Neural cell (in vitro differentiated cells): Measurements from ENCODE around the gene CAMK1D. TPM values are rescaled to one million over a fixed set of nuclear protein-coding genes. Genes with fewer than 3 reads are reported as not detected.
"Not testable (repeated sequence)": the region's sequence is repeated elsewhere in the genome, so short reads cannot be mapped to it uniquely, and the experiment has no call there.

Source experiments
- H2AFZ ChIP-seq: fragments of 200-600, 300-800 bp; sonication (generic), shearing (Covaris generic); 2 replicates; pipeline ENCODE4 v1.6.0; 2014; ENCODE audit warnings: low read depth, mild to moderate bottlenecking, antibody characterized with exemption, low read length, moderate library complexity
- H3F3A ChIP-seq: fragments of 200-600 bp; shearing (Covaris generic); 2 replicates; pipeline ENCODE4 v1.6.1; 2016; ENCODE audit warnings: mild to moderate bottlenecking, moderate library complexity, mixed read lengths, antibody characterized with exemption, low read length; ENCODE audit not compliant: insufficient read depth, poor library complexity, severe bottlenecking
- H3K27ac ChIP-seq: fragments of 200-600, 300-800 bp; sonication (generic), shearing (Covaris generic); 2 replicates; pipeline ENCODE4 v1.5.1; 2014; ENCODE audit warnings: mild to moderate bottlenecking, low read length, moderate library complexity
- H3K27me3 ChIP-seq: fragments of 300-800, 200-600 bp; sonication (generic), shearing (Covaris generic); 2 replicates; pipeline ENCODE4 v1.6.0; 2014; ENCODE audit warnings: mild to moderate bottlenecking, low read depth, low read length, moderate library complexity; ENCODE audit not compliant: insufficient read depth
- H3K36me3 ChIP-seq: fragments of 300-800, 200-600 bp; sonication (generic), shearing (Covaris generic); 2 replicates; pipeline ENCODE4 v1.5.1; 2014; ENCODE audit warnings: mild to moderate bottlenecking, antibody characterized with exemption, low read length, moderate library complexity; ENCODE audit not compliant: insufficient read depth
- H3K4me2 ChIP-seq: fragments of 300-800, 200-600 bp; sonication (generic), shearing (Covaris generic); 2 replicates; pipeline ENCODE4 v1.6.0; 2014; ENCODE audit warnings: mild to moderate bottlenecking, low read length
- H3K4me3 ChIP-seq: fragments of 300-800, 200-600 bp; sonication (generic), shearing (Covaris generic); 2 replicates; pipeline ENCODE4 v1.5.1; 2014; ENCODE audit warnings: mild to moderate bottlenecking, low read length, moderate library complexity
- H3K79me2 ChIP-seq: fragments of 200-600 bp; shearing (Covaris generic); replicated peaks from 2 replicates; pipeline ENCODE4 v1.6.0; 2014; ENCODE audit warnings: mild to moderate bottlenecking, low read length, moderate library complexity; ENCODE audit not compliant: insufficient read depth
- H3K9ac ChIP-seq: fragments of 300-800, 200-600 bp; sonication (generic), shearing (Covaris generic); 2 replicates; pipeline ENCODE4 v1.6.1; 2016; ENCODE audit warnings: mild to moderate bottlenecking, low read length, mixed read lengths
- H3K9me2 ChIP-seq: fragments of 200-600 bp; shearing (Covaris generic); 2 replicates; pipeline ENCODE4 v1.6.1; 2016; ENCODE audit warnings: mild to moderate bottlenecking, low read length, mixed read lengths; ENCODE audit not compliant: insufficient read depth
- H3K9me3 ChIP-seq: fragments of 200-600, 300-800 bp; sonication (generic), shearing (Covaris generic); 2 replicates; pipeline ENCODE4 v1.6.1; 2016; ENCODE audit warnings: mild to moderate bottlenecking, mixed run types, low read length, moderate library complexity, mixed read lengths
- H4K20me1 ChIP-seq: fragments of 200-600 bp; shearing (Covaris generic); 2 replicates; pipeline ENCODE4 v1.6.1; 2016; ENCODE audit warnings: mild to moderate bottlenecking, mixed run types; ENCODE audit not compliant: insufficient read depth
- CTCF ChIP-seq: fragments of 450-650 bp; IDR thresholded peaks from 2 replicates; pipeline ENCODE4 v1.5.1; 2014; ENCODE audit warnings: antibody characterized with exemption, mild to moderate bottlenecking, moderate library complexity; ENCODE audit not compliant: poor library complexity, severe bottlenecking
- EP300 ChIP-seq: fragments of 450-650 bp; conservative IDR thresholded peaks from 2 replicates; pipeline ENCODE4 v1.6.1; 2014; ENCODE audit warnings: antibody characterized with exemption, mild to moderate bottlenecking, moderate library complexity; ENCODE audit not compliant: poor library complexity, severe bottlenecking
- EZH2 ChIP-seq: fragments of 200-600, 300-800 bp; shearing (Covaris generic), sonication (generic); IDR thresholded peaks from 2 replicates; pipeline ENCODE4 v1.6.1; 2014; ENCODE audit warnings: antibody characterized with exemption, low read length, borderline replicate concordance, mild to moderate bottlenecking; ENCODE audit not compliant: insufficient read depth, poor library complexity, severe bottlenecking
- MXI1 ChIP-seq: fragments of 450-650 bp; conservative IDR thresholded peaks from 2 replicates; pipeline ENCODE4 v1.6.1; 2014; ENCODE audit warnings: antibody characterized with exemption, mild to moderate bottlenecking; ENCODE audit not compliant: poor library complexity, severe bottlenecking
- POLR2AphosphoS5 ChIP-seq: IDR thresholded peaks from 2 replicates; pipeline ENCODE4 v1.6.1; 2012
- REST ChIP-seq: IDR thresholded peaks from 2 replicates; pipeline ENCODE4 v1.6.1; 2012; ENCODE audit warnings: borderline replicate concordance
- SMC3 ChIP-seq: fragments of 450-650 bp; conservative IDR thresholded peaks from 2 replicates; pipeline ENCODE4 v1.6.1; 2014; ENCODE audit warnings: antibody characterized with exemption, mild to moderate bottlenecking, moderate library complexity; ENCODE audit not compliant: poor library complexity
- TAF1 ChIP-seq: IDR thresholded peaks from 2 replicates; pipeline ENCODE4 v1.6.1; 2012; ENCODE audit warnings: low read depth
- polyA plus RNA-seq: library from polyadenylated mRNA; depleted of rRNA; stranded (reverse); fragments of >200 nt; gene quantifications from 2 replicates; pipeline ENCODE4 v1.2.3, GENCODE V29; 2014

CAMK1D gene
- polyA plus RNA-seq, 1 donor from 2014 or later, result 13.8 TPM

- Histone ChIP-seq H4K20me1 (no peaks in the 10 kb centered on the region), H3K4me3 (no peak overlapping the region), H3K36me3 (no peaks in the 10 kb centered on the region), H3K79me2 (peaks cover 3% of the 10 kb centered on the region), H3K4me2 (no peak overlapping the region), H3K9me3 (no peaks in the 10 kb centered on the region), H3F3A (no peaks in the 10 kb centered on the region), H3K27me3 (no peaks in the 10 kb centered on the region), H3K9ac (no peak overlapping the region), H2AFZ (no peak overlapping the region), H3K27ac (no peak overlapping the region), H3K9me2 (no peaks in the 10 kb centered on the region)
- TF ChIP-seq TAF1 (no peak), REST (peak; percentile 37)
These were observed 392.0 kb downstream of the CAMK1D start for GRCh38 chr10:12741360-12741804.

GRCh38 chr10:12742771-12743170 is 393.4 kb downstream of the CAMK1D start:
- TF ChIP-seq SMC3, result no peak
- no peak for TF ChIP-seq EZH2
- TF ChIP-seq EP300, result no peak
- no peak for TF ChIP-seq CTCF
- TF ChIP-seq TAF1, result no peak
- no peak for TF ChIP-seq POLR2AphosphoS5
- TF ChIP-seq MXI1, result no peak
- TF ChIP-seq REST, result no peak
- Histone ChIP-seq H4K20me1 (no peaks in the 10 kb centered on the region), H3K36me3 (no peaks in the 10 kb centered on the region), H3K4me3 (no peak overlapping the region), H3F3A (no peaks in the 10 kb centered on the region), H3K27me3 (no peaks in the 10 kb centered on the region), H3K9me2 (no peaks in the 10 kb centered on the region), H3K27ac (no peak overlapping the region), H3K9me3 (no peaks in the 10 kb centered on the region), H2AFZ (no peak overlapping the region), H3K9ac (no peak overlapping the region), H3K79me2 (peaks cover 3% of the 10 kb centered on the region), H3K4me2 (no peak overlapping the region)

- not testable (repeated sequence) for H3K27ac ChIP-seq, H4K20me1 ChIP-seq, H3K36me3 ChIP-seq, H3K9me2 ChIP-seq, H3K27me3 ChIP-seq, H3K9ac ChIP-seq, H3K4me2 ChIP-seq, H3K79me2 ChIP-seq, H3K4me3 ChIP-seq, H3F3A ChIP-seq, H2AFZ ChIP-seq, H3K9me3 ChIP-seq
These were observed 394.1 kb downstream of the CAMK1D start for GRCh38 chr10:12743466-12743865.
